Brain pericyte (primary cell): ENCODE results near the gene SELENOK.
A peak's percentile ranks its signal among the peaks of the same experiment; 100 is the strongest.

Experiments used
- DNase-seq: peaks from one replicate; pipeline ENCODE4 v3.0.0-alpha.2; 2012; ENCODE audit warnings: low read depth, low spot score

Gene SELENOK

DNA sequence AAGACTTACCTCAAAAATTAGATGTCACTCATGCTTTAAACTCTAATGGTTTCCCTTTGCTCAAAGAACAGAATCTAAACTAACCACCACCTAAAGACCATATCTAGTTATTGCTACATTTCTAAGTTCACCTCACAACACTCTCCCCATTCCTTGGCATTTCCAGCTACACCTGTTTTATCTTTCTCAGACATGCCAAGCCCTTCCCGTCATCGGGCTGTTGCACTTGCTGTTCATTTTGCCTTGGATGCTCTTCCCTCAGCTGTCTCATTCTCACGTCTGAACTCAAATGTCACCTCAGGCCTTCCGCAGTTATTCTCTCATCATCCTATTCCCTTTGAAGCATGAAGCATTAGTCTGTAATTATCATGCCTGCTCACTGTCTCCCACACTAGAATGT lies 8.7 kb downstream of the SELENOK start:
- no peak for DNase-seq

DNA sequence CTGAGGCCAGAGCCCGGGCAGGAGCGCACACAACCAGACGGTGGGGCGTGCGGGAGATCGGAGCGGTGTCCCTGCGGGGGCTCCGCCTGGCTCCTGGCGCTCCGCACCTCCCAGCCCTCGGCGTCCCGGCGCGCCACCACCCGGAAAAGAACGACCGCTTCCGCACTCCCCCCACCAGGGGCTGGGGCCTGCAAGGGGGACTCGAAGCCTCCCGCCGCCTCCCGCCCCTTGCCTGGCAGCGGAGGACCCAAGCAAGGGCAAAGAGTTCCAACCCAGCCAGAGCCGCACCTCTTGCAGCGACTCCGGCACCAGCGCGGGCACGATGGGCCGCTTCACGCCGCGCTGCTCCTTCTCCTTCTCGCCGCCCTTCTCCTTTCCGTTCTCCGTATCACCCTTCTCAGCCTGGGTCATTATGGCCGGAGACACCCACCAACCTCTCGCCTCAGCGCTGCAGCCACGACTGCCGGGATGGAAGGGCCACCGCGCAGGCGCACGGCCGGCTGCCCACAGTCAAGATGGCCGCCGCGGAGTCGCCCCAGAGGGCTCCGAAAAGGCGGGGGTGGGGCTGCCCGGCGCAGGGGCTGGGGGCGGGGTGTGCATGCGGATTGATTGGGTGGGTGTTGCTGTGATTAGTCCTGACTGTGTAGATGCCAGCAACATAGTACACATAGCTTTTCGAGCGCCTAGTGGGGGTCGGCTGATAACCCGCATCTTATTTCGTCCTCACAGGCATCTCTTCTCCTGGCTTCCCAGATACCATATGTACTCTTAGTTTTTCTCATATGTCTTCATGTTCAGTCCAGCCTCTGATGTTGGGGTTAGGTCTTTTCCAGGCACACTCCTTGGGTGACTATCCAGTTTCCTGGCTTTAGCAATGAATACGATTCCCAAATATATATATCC lies 9.7 kb downstream of the SELENOK start, which contains the start of gene ACTR8:
Gene ACTR8 (minus strand): TSS at position 462 of the 903 bp plus-strand sequence. CDS start 51 bp downstream, at position 411.
- DNase-seq, result peak; percentile 46

DNA sequence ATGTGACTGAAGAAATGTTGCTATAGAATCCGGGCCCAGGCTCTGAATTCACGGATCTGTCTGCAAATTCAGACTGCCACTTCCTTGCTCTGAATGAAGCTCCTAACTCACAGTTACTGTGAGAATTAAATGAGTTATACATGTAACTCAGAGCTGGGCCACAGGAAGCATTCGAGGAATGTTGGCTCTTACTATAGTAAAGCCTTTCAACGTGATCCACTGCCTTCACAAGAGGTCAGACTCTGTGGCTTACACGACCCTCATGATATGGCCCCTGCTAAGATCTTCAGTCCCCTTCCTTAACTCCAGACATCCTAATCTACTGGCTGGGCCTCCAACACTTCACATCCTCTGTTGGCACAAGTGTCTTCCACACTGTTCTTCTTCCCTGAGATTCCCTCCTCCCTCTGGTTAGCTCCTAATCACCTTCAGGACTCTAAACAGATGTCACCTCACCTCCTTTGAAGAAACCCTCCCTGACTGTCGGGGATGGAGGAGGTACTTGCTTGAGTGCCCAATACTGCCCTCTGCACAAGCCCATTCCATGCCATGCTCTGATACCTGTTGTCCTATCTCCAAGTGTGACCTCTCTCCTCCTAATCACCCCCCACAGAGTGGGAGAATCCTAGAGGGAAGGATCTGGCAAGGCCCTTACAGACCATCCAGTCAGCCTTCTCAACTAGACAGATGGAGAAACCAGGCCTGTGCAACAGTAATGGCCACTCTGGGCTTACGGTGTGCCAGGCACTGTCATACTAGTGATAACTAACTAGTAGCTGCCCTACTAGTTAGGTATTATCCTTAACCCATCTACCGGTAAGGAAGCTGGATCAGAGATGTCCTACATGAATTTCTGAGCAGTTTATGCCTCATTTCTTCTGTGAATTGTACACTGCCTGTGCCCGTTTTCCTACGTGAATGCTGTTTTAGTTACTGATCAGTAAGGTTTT lies 11.0 kb downstream of the SELENOK start:
- no peak for DNase-seq

DNA sequence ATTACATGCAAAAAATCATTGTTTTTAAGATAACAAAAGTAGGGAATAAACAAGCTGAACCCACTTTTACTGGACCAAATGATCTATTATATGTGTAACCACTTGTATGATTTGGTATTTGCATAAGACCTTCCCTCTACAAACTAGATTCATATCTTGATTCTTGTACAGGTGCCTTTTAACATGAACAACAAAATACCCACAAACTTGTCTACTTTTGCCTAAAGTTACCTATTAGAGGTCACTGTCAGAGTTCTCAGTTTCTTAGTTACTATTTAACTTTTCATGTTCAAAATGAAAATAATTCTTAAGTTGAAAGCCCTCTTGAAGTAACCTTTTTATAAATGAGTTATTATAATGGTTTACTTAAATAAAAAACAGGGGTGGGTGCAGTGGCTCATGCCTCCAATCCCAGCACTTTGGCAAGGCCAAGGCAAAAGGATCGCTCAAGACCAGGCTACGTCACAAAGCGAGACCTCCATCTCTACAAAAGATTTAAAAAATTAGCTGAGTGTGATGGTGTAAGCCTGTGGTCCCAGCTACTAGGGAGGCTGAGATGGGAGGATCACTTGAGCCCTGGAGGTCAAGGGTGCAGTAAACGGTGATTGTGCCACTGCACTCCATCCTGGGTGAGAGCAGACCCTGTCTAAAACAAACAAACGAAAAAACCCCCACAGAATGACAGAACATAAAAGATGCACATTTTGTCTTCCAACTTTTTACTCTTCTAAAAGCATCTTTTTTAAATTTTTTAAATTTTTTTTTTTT lies 25.7 kb downstream of the SELENOK start:
- DNase-seq, result no peak

DNA sequence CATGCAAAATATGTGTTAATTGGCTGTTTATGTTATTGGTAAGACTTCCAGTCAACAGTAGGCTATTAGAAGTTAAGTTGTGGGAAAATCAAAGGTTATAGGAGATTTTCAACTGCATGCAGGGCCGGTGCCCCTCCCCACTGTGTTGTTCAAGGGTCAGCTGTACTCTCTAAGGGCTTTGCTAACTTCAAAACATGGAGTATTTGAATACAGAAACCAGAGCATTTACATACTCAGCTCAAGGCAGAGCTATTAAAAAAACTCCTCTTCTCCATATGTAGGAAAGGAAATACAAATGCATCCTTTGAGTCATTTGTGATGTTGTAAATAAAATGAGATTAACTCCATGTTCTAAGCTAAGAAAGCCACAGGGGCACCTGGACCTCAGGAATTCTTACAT lies 28.5 kb downstream of the SELENOK start:
- DNase-seq, result no peak

DNA sequence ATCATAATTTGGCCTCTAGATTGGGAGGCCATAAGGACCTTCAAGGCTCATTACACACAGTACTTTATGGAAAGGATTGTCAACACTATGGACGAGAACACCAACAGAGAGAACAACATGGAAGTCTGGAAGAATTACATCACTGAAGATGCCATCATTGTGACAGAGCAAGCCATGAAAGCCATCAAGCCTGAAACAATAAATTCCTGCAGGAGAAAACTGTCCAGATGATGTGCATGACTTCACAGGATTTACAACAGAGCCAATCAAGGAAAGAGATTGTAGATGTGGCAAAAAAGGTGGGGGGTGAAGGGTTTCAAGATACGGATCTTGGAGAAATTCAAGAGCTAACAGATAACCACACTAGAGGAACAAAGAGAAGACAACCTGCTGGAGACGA lies 29.4 kb downstream of the SELENOK start:
- DNase-seq, result no peak

DNA sequence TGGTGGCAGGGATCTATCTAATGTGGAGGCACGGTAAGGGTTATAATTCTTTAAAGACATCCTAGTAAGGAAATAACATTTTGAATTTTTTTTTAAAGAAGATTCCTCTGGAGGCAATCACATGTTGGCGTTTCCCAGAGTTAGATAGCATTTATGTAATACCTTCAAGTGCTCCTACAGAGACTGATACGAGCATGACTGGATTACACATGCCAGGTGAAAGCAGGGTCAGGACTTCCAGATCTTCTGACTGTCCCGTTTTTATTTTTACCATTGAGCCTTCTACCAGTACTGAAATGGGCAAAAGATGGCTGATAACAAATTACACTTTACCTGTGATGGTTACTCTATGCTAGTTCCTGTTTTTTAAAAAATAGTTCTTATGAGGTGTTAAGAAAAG lies 31.5 kb downstream of the SELENOK start:
- no peak for DNase-seq

DNA sequence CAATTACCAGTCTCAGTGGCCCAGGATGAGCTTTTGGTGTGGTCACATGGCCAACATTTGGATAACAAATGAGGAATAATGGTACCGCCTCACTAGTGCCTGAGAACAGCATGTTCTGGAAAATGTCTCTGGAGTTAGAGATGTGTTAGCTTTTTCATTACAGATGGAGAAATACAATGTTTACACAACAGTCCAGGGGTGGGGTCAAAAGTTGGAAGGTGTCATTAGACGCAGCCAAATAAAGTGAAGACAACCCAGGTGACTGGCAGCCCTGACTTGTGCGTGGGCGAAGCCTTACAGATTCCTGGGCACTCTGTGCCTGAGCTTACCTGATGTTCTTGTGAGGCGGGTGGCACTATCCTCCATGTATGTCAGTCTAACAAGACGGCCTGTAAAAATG lies 32.5 kb downstream of the SELENOK start:
- no peak for DNase-seq

DNA sequence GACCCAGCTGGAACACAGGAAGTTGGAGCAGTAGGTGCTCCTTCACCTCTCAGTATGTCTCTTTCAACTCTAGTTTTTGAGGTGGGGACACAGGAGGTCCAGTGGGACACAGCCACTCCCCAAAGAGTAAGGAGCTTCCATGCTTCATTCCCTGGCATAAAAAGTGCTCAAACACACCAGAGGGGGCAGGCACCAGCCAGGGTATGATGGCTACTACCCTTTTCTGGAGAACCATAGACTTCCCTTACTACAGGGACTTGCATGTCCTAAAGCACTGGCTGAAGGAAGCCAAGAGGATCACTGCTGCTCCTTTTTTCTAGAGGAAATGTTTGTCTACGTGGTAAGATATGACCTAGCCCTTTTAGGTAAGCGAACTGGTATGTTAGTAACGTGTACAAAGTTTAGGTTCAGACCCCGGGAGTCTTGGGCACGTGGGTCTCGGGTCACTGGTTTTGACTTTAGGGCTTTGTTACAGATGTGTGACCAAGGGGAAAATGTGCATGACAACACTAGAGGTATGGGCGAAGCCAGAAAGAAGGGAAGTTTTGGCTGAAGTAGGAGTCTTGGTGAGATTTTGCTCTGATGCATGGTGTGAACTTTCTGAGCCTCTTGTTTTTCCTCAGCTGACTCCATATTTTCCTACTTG lies 33.4 kb downstream of the SELENOK start:
- no peak for DNase-seq

DNA sequence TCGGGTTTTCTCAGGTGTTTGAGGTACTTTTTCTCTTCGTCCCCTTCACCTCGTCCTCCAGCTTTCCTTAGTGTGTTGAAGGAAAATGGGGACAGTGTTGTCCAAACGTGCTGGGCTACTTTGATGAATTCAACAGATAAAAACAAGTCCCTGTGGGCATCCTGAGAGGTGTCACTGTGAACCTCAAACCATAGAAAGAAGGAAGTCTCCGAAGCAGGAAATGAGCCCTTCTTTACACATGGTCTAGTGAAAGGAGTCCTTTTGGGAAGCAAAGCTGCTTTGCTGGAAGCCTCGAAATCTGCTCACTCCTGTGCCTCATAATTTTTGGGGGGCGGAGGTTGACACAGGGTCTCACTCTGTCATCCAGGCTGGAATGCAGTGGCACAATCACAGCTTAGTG lies 34.7 kb downstream of the SELENOK start:
- no peak for DNase-seq

DNA sequence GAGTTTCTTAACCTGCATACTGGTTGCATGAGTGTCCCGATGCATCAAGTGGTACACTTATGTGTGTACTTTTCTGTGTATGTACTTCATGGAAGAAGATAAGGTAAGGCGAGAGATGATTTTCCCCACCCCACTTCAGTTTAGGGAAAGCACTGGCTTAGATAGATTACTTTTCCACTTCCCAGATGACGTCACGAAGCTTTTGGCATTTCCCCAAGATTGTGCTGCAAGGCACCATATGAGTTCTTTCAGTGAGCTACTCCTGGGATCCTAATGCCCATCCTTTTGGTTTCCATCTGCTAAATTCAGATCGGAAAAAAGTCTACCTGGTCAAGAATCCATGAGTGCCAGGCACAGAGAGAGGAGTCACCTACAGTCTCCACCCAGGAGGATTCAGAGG lies 40.8 kb downstream of the SELENOK start:
- no peak for DNase-seq

DNA sequence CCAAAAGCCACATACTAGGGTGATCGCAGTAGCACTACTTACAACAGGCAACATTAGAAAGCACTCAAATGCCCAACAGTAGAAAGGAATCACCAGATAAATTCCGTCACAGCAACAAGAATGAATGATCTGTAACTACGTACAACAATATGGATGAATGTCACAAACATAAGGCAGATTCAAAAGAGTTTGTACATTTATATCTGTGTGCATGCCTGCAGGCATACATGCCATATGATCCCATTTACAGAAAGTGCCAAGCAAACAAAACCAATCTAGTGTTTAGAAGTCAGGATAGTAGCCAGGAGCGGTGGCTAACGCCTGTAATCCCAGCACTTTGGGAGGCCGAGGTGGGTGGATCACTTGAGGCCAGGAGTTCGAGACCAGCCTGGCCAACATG lies 41.7 kb downstream of the SELENOK start:
- no peak for DNase-seq

DNA sequence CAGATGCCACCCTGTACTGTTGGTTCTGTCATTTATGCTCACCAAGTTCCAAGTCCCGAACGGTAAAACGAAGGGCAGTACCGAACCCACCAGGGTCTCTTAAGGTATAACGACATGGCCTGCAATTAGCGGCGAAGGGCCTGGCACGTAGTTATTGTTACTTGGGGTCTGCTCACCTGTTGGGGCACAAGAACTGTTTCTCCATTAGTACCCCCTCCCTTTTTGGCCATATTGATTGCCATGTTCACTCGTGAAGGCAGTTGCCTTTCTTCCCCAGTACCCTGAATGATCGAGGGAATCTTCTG lies 44.9 kb downstream of the SELENOK start:
- DNase-seq, result no peak

DNA sequence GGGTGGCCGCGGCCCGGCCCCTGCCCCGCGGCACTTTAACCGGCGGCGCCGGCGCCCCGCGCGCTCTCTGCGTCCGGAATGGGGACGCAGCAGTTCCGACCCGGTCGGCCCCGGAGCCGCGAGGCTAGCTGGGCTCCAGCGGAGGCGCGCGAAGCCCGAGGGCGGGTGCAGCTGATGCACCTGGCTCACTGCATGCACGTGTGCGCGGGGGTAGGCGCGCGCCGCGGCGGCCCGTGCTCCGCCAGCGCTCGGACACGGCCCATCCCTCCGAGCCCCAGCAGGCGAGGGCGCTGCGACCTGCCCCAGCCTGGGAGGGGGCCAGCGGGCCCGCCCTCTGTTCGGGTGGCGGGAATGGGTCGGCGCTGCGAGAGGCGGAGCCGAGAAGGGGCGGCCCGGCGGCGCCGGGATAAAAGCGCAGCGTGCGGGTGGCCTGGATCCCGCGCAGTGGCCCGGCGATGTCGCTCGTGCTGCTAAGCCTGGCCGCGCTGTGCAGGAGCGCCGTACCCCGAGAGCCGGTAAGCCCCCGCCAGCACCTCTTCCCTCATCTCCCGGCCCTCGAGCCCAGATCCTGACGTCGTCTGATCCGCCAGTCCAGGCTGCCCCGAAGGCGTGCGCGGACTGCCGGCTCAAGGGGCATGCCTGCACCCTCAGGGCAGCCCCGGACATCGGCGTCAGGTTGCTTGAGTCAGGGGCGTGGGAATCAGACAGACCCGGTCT lies 45.4 kb downstream of the SELENOK start, which contains the start of the genes CHDH and IL17RB:
Gene CHDH (minus strand): TSS at position 286 of the 717 bp plus-strand sequence. CDS start 22,411 bp downstream, outside the sequence.
Gene IL17RB (plus strand): TSS at position 435 of the 717 bp plus-strand sequence. CDS start 21 bp downstream, at position 456.
- no peak for DNase-seq

DNA sequence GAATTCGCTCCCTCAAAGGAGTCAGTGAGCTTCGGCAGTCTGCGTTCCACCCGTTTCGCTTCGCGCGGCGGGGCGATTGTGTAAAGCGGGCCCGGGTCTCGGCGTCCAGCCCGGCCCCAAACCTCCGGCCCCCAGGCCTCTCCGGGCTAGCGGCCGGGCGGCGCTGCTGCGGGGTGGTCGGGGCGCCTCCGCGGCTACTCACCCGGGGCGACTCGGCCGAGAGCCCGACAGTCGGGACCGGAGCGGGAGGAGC lies 45.9 kb downstream of the SELENOK start:
- no peak for DNase-seq

DNA sequence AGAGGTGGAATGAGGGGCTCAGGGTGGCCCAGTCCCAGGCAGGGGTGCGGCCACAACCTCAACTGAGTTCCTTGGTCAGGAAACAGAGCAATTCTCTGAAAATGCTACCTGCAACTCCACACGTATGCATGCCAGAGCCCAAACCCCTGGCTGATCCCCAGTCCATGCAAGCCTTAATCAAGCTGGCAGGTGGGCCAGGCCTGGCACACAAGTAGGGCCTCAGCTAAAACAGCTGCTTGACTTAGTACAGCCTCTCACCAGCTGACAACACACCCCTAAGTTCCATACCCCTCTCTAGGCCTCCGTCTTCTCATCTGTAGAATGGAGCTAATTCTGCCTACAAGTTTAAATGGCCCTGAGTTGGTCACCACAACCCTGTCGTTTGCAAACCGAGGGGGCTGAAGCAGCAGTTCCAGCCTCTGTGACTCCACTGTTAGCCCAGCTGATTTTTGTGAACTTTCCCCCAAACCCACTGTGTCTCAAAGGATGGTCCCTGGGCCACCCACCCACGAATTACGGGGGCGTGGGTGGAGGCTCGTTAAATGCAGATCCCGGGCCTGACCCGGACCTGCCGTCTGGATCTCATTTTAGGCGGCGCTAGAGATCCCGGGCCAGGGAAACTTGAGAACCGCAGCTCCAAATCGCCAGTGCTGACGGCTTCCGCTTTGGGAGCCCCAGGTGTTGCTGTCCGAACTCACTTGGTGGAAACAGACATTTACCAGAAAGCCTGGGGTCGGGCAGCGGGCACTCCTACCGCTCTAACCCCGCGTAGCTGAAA lies 46.4 kb downstream of the SELENOK start:
- DNase-seq, result no peak

DNA sequence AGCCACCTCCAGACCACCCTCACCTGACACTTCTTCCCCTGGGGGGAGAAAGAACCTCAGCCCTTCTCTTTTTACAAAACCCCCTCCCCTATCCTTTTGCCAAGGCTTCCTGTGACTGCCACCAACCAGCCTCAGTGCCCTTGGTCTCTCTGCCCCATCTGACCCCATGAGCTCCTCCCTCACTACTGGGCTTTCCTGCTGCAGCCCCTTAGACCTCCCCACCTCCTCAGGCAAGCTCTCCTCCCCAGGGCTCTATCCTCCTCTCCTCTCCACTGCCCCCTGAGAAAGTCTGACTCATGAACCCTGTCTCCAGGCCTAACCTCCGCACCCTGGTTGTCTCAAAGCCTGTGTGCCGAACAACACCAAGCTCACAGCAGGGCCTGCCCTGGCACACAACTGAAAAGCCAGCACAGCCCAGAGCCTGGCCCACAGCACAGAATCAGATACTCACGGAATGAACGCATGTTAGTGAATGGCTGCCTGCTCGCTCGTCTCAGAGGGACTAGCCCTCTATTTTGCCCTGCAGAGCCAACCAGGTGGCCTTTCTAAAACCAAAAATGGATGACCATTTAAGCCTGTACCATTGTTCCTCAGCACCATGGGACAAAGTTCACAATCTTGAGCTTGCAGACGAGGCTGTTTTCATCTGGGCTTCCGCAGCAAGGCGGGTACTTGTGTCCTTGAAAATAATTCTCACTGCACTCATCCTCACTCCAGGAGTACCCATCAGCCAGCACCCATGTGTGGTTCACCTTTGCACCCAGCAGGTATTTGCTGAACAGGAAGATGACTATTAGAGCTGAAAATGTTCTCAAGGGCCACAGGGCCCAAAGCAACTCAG lies 47.2 kb downstream of the SELENOK start:
- no peak for DNase-seq

DNA sequence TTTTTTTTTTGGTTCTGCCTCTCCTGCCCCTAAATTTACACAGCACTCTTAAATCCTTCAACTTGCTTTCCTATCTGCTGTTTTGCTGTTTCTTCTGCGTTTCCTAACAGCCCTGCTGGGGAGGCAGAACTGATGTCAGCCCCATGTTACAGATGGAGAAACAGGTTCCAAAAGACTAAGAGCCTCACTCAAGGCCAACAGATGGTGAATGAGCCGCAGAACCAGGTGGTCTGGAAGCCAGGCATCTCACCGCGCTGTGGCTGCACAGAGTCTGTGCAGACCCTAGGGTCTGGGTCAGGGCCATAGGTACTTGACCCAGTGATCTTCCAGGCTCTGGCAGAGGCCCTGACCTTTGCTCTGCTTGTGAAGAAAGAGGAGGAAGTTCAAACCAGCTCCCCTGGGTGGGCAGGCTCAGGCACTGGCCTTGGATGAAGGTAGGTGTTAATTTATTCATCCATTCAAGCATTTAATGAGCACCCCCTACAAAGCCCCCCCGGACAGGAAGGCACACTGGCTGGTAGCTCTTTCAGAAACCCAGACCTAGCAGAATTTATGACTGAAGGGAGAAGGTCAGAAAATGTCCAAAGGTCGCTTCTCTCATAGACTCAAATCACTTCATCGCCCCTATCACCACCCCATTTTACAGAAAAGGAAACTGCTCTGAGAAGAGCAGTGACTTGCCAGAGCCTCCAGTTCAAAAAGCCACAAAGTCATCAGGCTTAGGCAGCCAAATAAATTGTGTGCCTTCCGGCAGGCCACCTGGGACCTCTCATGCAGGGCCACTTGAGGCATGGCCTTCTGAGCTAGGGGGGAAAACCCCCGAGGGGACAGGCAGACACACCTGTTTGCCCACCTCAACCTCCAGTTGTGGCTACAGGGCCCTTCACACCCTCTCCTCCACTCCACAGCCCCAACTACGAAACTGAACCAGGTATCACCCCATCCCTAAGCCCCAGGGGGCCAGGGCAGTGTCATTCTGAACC lies 48.2 kb downstream of the SELENOK start:
- no peak for DNase-seq
